Uterus (tissue), 2 donors: Measurements from ENCODE around the gene RBM46.

ENCODE experiments used
- CTCF ChIP-seq, 4 experiments: fragments of 200-600 bp in 2 of 4; fragments of 450-650 bp in 2 of 4; sonication (generic) in 2 of 4; IDR thresholded peaks; one replicate each; pipeline ENCODE4 v1.5.1; 2016 to 2019; ENCODE audit warnings: antibody characterized with exemption in 4 of 4, mild to moderate bottlenecking in 2 of 4, moderate library complexity in 1 of 4
- POLR2A ChIP-seq, 2 donors: fragments of 450-650 bp; IDR thresholded peaks; one replicate each; pipeline ENCODE4 v1.6.1; 2016; ENCODE audit warnings: antibody characterized with exemption in 2 of 2, mild to moderate bottlenecking in 1 of 2, moderate library complexity in 1 of 2

- TF ChIP-seq CTCF (IDR thresholded peaks at IDR 0.05): no peak
- TF ChIP-seq POLR2A (IDR thresholded peaks at IDR 0.05): no peak
These were observed 36.6 kb upstream of the RBM46 start for GRCh38 chr4:154744341-154744926.
